SKM-1 treated with dmso at 0.1 percent for 144 hours (cell line): ENCODE data around the gene ATG9B.
A peak's percentile ranks its signal among the peaks of the same experiment; 100 is the strongest.
"Not testable (repeated sequence)": the region's sequence is repeated elsewhere in the genome, so short reads cannot be mapped to it uniquely, and the experiment has no call there.

Experiments
- DNase-seq: peaks from one replicate; lab custom pipeline; 2025; ENCODE audit not compliant: unreplicated experiment; lab: John Stamatoyannopoulos, UW

Gene ATG9B

GRCh38 chr7:151039850-151040548, 15.7 kb upstream of the ATG9B start:
- DNase-seq, result no peak

- DNase-seq, result peak; percentile 52
Observed at GRCh38 chr7:151038951-151039849, 14.9 kb upstream of the ATG9B start.

- no peak for DNase-seq
Observed at GRCh38 chr7:151035902-151036301, 11.6 kb upstream of the ATG9B start.

- no peak for DNase-seq
Observed at GRCh38 chr7:151035026-151035717, 10.9 kb upstream of the ATG9B start.

GRCh38 chr7:151034312-151035025, 10.2 kb upstream of the ATG9B start:
- no peak for DNase-seq

GRCh38 chr7:151033864-151034249, 9.6 kb upstream of the ATG9B start:
- DNase-seq, result no peak

GRCh38 chr7:151032936-151033863, 8.9 kb upstream of the ATG9B start:
- DNase-seq, result no peak

GRCh38 chr7:151031011-151031410, 6.7 kb upstream of the ATG9B start:
- DNase-seq, result no peak

GRCh38 chr7:151028948-151029501, 4.7 kb upstream of the ATG9B start:
- DNase-seq, result no peak

GRCh38 chr7:151028131-151028947, 4.0 kb upstream of the ATG9B start, which contains the start of gene ABCB8:
Gene ABCB8, plus strand, starts transcription at chr7:151028450. Its CDS starts 66 bp downstream, at chr7:151028516.
- DNase-seq, result peak; percentile 80

GRCh38 chr7:151027728-151028130, 3.4 kb upstream of the ATG9B start:
- not testable (repeated sequence) for DNase-seq

- DNase-seq, result not testable (repeated sequence)
Observed at GRCh38 chr7:151026771-151027727, 2.8 kb upstream of the ATG9B start.

- no peak for DNase-seq
Observed at GRCh38 chr7:151025924-151026671, 1.8 kb upstream of the ATG9B start.

GRCh38 chr7:151023232-151023631, 1.1 kb downstream of the ATG9B start:
- no peak for DNase-seq

GRCh38 chr7:151020231-151020630, 4.1 kb downstream of the ATG9B start:
- no peak for DNase-seq

GRCh38 chr7:151019130-151019447, 5.2 kb downstream of the ATG9B start:
- DNase-seq, result no peak
